BJ (cell line): ENCODE results near the gene BCL2L1. TPM values are rescaled to one million over a fixed set of nuclear protein-coding genes. Genes with fewer than 3 reads are reported as not detected.
"Not testable (repeated sequence)": the region's sequence is repeated elsewhere in the genome, so short reads cannot be mapped to it uniquely, and the experiment has no call there.

Experiments used
- CTCF ChIA-PET: fragments of 350-600 bp; formaldehyde crosslinking; extraction: SDS; loops from one replicate; lab custom pipeline; 2021; ENCODE audit warnings: antibody characterized with exemption, inconsistent platforms; lab: Yijun Ruan, JAX
- POLR2A ChIA-PET: fragments of 300-600 bp; sonication (Branson Sonifier 250); formaldehyde crosslinking; extraction: SDS; loops from one replicate; lab custom pipeline; 2021; ENCODE audit warnings: antibody characterized with exemption; lab: Charles Lee
- DNase-seq: peaks from one replicate; pipeline ENCODE4 v3.0.0-alpha.2; 2011; ENCODE audit warnings: low read depth
- H3K27me3 ChIP-seq: 2 replicates; pipeline ENCODE4 v1.6.0; 2011; ENCODE audit warnings: low read length; ENCODE audit not compliant: control insufficient read depth, insufficient read depth
- H3K36me3 ChIP-seq: 2 replicates; pipeline ENCODE4 v1.5.1; 2011; ENCODE audit warnings: low read length; ENCODE audit not compliant: control insufficient read depth, insufficient read depth
- H3K4me3 ChIP-seq: 2 replicates; pipeline ENCODE4 v1.5.1; 2011; ENCODE audit warnings: low read depth, mild to moderate bottlenecking, control low read depth, low read length
- CTCF ChIP-seq: IDR thresholded peaks from 2 replicates; pipeline ENCODE4 v1.5.1; 2011; ENCODE audit warnings: low read depth, mild to moderate bottlenecking, control low read depth, inconsistent platforms, low read length, moderate library complexity; ENCODE audit not compliant: insufficient read depth
- polyA plus RNA-seq: library from polyadenylated mRNA; depleted of rRNA; stranded (reverse); fragments of >200 nt; gene quantifications from 2 replicates; pipeline ENCODE4 v1.2.3, GENCODE V29; 2011

Gene BCL2L1
- polyA plus RNA-seq, 1 experiment, result 90.7 TPM

GRCh38 chr20:31671324-31671723 is 51.3 kb downstream of the BCL2L1 start:
- TF ChIP-seq CTCF, result no peak

GRCh38 chr20:31670371-31671228 is 52.1 kb downstream of the BCL2L1 start:
- CTCF ChIA-PET, result interaction anchor here (0.6 to 2.6 kb wide), 5 partner anchors 9 to 53 kb away, joined by 3 to 12 read pairs (median 3); no protein-coding TSS in a partner anchor
- no peak for TF ChIP-seq CTCF
- Histone ChIP-seq H3K4me3 (no peak overlapping the region), H3K36me3 (peaks cover 10% of the 10 kb centered on the region), H3K27me3 (no peaks in the 10 kb centered on the region)
- DNase-seq, result no peak
- POLR2A ChIA-PET, result no interaction called here

More at GRCh38 chr20:31671324-31671723, 51.3 kb downstream of the BCL2L1 start:
- no peak for DNase-seq
- CTCF ChIA-PET, result interaction anchor here (1.9 kb wide), 1 partner anchor 10 kb away, joined by 6 read pairs; no protein-coding TSS in a partner anchor
- H3K4me3 ChIP-seq, result no peak overlapping the region
- H3K27me3 ChIP-seq, result no peaks in the 10 kb centered on the region
- peaks cover 7% of the 10 kb centered on the region for H3K36me3 ChIP-seq
- POLR2A ChIA-PET, result no interaction called here

- Histone ChIP-seq H3K27me3 (no peaks in the 10 kb centered on the region), H3K36me3 (peaks cover 14% of the 10 kb centered on the region), H3K4me3 (no peak overlapping the region)
- CTCF ChIA-PET, result interaction anchor here (1.0 to 2.6 kb wide), 3 partner anchors 9 to 54 kb away, joined by 3 to 12 read pairs (median 3); no protein-coding TSS in a partner anchor
- TF ChIP-seq CTCF, result no peak
- no peak for DNase-seq
- POLR2A ChIA-PET, result no interaction called here
These were observed 52.8 kb downstream of the BCL2L1 start for GRCh38 chr20:31669876-31670275.

- DNase-seq, H3K4me3 ChIP-seq, POLR2A ChIA-PET, H3K27me3 ChIP-seq: not testable (repeated sequence)
- H3K36me3 ChIP-seq, result peaks cover 16% of the 10 kb centered on the region
- CTCF ChIA-PET, result interaction anchor here (2.6 kb wide), 1 partner anchor 55 kb away, joined by 12 read pairs; no protein-coding TSS in a partner anchor
These were observed 53.7 kb downstream of the BCL2L1 start for GRCh38 chr20:31668944-31669343.

- CTCF ChIA-PET, result interaction anchor here (0.6 to 1.1 kb wide), 3 partner anchors 10 to 93 kb away, joined by 3 to 6 read pairs (median 3); no protein-coding TSS in a partner anchor
- no peak for DNase-seq
- H3K27me3 ChIP-seq, result no peaks in the 10 kb centered on the region
- TF ChIP-seq CTCF, result no peak
- peaks cover 16% of the 10 kb centered on the region for H3K36me3 ChIP-seq
- H3K4me3 ChIP-seq, result no peak overlapping the region
- POLR2A ChIA-PET, result no interaction called here
These were observed 55.1 kb downstream of the BCL2L1 start for GRCh38 chr20:31667315-31668285.
